Measurements from ENCODE around the gene MARCHF6.
"Not testable (repeated sequence)": the region's sequence is repeated elsewhere in the genome, so short reads cannot be mapped to it uniquely, and the experiment has no call there.

Gene MARCHF6

GRCh38 chr5:10367579-10367978 is 14.1 kb downstream of the MARCHF6 start:
- peaks cover 79% of the 10 kb centered on the region for H3K36me3 Mint-ChIP-seq (ENCODE audit: low read depth)
- H3K9me3 Mint-ChIP-seq: peaks cover 28% of the 10 kb centered on the region
- H3K4me1 Mint-ChIP-seq: no peaks in the 10 kb centered on the region

GRCh38 chr5:10370931-10371330 is 17.4 kb downstream of the MARCHF6 start:
- H3K27me3 Mint-ChIP-seq (ENCODE audit: low read depth, poor library complexity): no peaks in the 10 kb centered on the region
- H3K4me3 Mint-ChIP-seq: no peak overlapping the region
- peaks cover 87% of the 10 kb centered on the region for H3K36me3 Mint-ChIP-seq (ENCODE audit: low read depth)
- no peak for DNase-seq
- H3K27ac Mint-ChIP-seq: no peak overlapping the region
- TF ChIP-seq CTCF (IDR thresholded peaks at IDR 0.05): no peak
- peaks cover 51% of the 10 kb centered on the region for H3K9me3 Mint-ChIP-seq
- H3K4me1 Mint-ChIP-seq: peaks cover 2% of the 10 kb centered on the region

More at GRCh38 chr5:10367579-10367978, 14.1 kb downstream of the MARCHF6 start:
- Mint-ChIP-seq H3K4me3 (no peak overlapping the region), H3K27me3 (ENCODE audit: low read depth, poor library complexity) (no peaks in the 10 kb centered on the region), H3K27ac (no peak overlapping the region)
- TF ChIP-seq CTCF (IDR thresholded peaks at IDR 0.05): no peak
- no peak for DNase-seq

DNA sequence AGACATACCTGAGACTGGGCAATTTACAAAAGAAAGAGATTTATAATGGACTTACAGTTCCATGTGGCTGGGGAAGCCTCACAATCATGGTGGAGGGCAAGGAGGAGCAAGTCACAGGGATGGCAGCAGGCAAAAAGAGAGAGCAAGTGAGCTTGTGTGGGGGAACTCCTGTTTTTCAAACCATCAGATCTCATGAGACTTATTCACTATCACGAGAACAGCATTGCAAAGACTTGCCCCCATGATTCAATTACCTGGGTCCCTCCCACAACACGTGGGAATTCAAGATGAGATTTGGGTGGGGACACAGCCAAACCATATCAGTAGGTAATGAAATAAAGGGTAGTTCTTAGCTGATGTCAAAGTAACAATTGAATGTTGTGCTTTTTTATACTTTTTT is 17.9 kb downstream of the MARCHF6 start:
- H3K4me1 Mint-ChIP-seq; H3K27ac Mint-ChIP-seq; H3K27me3 Mint-ChIP-seq (ENCODE audit: low read depth, poor library complexity); DNase-seq; H3K4me3 Mint-ChIP-seq: not testable (repeated sequence)
- Mint-ChIP-seq H3K36me3 (ENCODE audit: low read depth) (peaks cover 88% of the 10 kb centered on the region), H3K9me3 (peaks cover 55% of the 10 kb centered on the region)

- no peak overlapping the region for H3K27ac Mint-ChIP-seq
- no peaks in the 10 kb centered on the region for H3K27me3 Mint-ChIP-seq (ENCODE audit: low read depth, poor library complexity)
- peaks cover 62% of the 10 kb centered on the region for H3K9me3 Mint-ChIP-seq
- H3K4me3 Mint-ChIP-seq: no peak overlapping the region
- no peak for DNase-seq
- H3K36me3 Mint-ChIP-seq (ENCODE audit: low read depth): peaks cover 88% of the 10 kb centered on the region
- no peak for TF ChIP-seq CTCF (IDR thresholded peaks at IDR 0.05)
- H3K4me1 Mint-ChIP-seq: peaks cover 10% of the 10 kb centered on the region
Observed at GRCh38 chr5:10372726-10373709, 19.5 kb downstream of the MARCHF6 start.

DNA sequence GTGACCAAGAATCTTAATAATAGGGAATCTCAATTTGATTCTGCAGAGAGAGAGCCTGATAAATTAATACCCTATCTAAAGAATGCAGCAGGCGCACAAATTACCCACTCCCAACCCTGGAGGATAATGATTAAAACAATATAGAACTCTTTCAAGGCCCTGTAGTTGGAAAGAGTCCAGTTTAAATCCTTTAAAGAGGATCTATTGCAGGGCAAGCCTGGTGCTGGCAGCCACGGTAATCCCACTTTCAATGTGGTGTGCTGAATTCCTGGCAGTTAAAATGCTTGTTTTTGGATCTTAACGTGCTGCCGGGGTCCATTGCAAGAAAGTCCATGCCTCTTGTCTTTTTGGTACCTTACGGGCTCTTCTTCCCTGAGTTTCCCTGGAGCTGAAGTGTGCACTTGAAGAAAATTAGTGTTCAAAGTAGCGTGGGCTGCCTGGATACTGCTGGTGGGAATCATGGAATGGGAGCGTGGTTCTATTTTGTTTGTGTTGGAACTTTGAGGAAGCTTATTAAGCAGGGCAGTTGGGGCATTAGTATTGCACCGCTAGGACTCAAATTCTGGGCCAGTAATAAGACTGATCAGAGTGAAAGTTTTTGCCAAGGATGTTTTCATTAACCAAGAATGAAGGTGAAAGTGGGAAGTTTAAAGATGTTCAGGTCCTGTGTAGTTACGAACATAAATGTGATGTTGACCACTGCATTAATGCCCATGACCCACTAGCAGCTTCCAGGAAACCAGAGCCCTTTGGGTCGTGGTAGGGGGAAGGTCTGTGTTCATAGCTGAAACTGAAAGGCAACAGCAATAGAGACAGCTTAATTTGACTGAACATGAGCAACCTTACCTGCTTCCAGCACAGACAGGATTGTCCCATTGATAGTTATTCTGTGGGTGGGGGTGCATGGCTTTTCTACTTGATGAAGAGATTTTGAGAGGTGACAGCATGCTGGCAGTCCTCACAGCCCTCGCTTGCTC is 20.8 kb downstream of the MARCHF6 start:
- DNase-seq: no peak
- H3K27ac Mint-ChIP-seq: peak overlapping the region; percentile 26
- no peaks in the 10 kb centered on the region for H3K27me3 Mint-ChIP-seq (ENCODE audit: low read depth, poor library complexity)
- peaks cover 88% of the 10 kb centered on the region for H3K36me3 Mint-ChIP-seq (ENCODE audit: low read depth)
- no peak for TF ChIP-seq CTCF (IDR thresholded peaks at IDR 0.05)
- H3K4me3 Mint-ChIP-seq: no peak overlapping the region
- peaks cover 10% of the 10 kb centered on the region for H3K4me1 Mint-ChIP-seq
- peaks cover 56% of the 10 kb centered on the region for H3K9me3 Mint-ChIP-seq

GRCh38 chr5:10375146-10375545 is 21.7 kb downstream of the MARCHF6 start:
- Mint-ChIP-seq H3K9me3 (peaks cover 53% of the 10 kb centered on the region), H3K4me1 (peaks cover 10% of the 10 kb centered on the region), H3K36me3 (ENCODE audit: low read depth) (peaks cover 88% of the 10 kb centered on the region)
- H3K27me3 Mint-ChIP-seq (ENCODE audit: low read depth, poor library complexity); H3K27ac Mint-ChIP-seq; DNase-seq; H3K4me3 Mint-ChIP-seq: not testable (repeated sequence)

Data from nephron progenitor cell (in vitro differentiated cells).